ENCODE measurements around the gene LYPD3.

- TF ChIP-seq CTCF (conservative IDR thresholded peaks at IDR 0.05 in 1 of 2, IDR thresholded peaks at IDR 0.05 in 1 of 2; ENCODE audit: extremely low read depth in 1 of 2, insufficient read depth in 1 of 2, low read depth in 1 of 2, low read length in 2 of 2) (no peak), EZH2 (IDR thresholded peaks at IDR 0.05; ENCODE audit: borderline replicate concordance, low read length) (no peak)
Observed at GRCh38 chr19:43476606-43477005, 11.2 kb upstream of the LYPD3 start.

Data from mammary epithelial cell (primary cell).